ENCODE measurements around the gene GALNT10.

GRCh38 chr5:154222414-154222813 is 31.9 kb downstream of the GALNT10 start:
- TF ChIP-seq ZNF274 (IDR thresholded peaks at IDR 0.05; ENCODE audit: low read depth, low read length), result no peak
- no peak for TF ChIP-seq YY1 (IDR thresholded peaks at IDR 0.05; ENCODE audit: insufficient read depth, insufficient read length)
- no peak for TF ChIP-seq SUZ12 (IDR thresholded peaks at IDR 0.05; ENCODE audit: extremely low read depth, insufficient read depth, insufficient read length)

Data from NT2/D1 (cell line).